Left lung (tissue), 10 donors: Measurements from ENCODE around the gene DNAJC5G. TPM values are rescaled to one million over a fixed set of nuclear protein-coding genes. Genes with fewer than 3 reads are reported as not detected.

Experiments
- ATAC-seq: fragments of 200-7000 bp; cut with Tn5 transposase; one replicate; pipeline ENCODE4 v1.9.1; 2020; ENCODE audit warnings: moderate library complexity
- DNase-seq, 4 donors: peaks; one replicate each; pipeline ENCODE4 v3.0.0-alpha.2; 2013 to 2020
- H3K27ac ChIP-seq, 2 donors: fragments of 200-600 bp; sonication (generic) in 1 of 2; one replicate each; pipeline versions ENCODE4 v1.5.0 to v1.8.0; 2020 to 2021
- H3K27me3 ChIP-seq, 2 donors: fragments of 200-600 bp; sonication (generic) in 1 of 2; one replicate each; pipeline versions ENCODE4 v1.5.0 to v1.8.0; 2020 to 2021
- H3K36me3 ChIP-seq, 2 donors: fragments of 200-600 bp; sonication (generic) in 1 of 2; one replicate each; pipeline versions ENCODE4 v1.5.0 to v1.8.0; 2020 to 2021
- H3K4me1 ChIP-seq, 2 donors: fragments of 200-600 bp; one replicate each; pipeline ENCODE4 v1.8.0; 2021
- H3K4me3 ChIP-seq, 2 donors: fragments of 200-600 bp; sonication (generic) in 1 of 2; one replicate each; pipeline versions ENCODE4 v1.5.0 to v1.8.0; 2020 to 2021; ENCODE audit warnings: mild to moderate bottlenecking in 1 of 2
- H3K9me3 ChIP-seq, 2 donors: fragments of 200-600 bp; sonication (generic) in 1 of 2; one replicate each; pipeline versions ENCODE4 v1.5.0 to v1.8.0; 2020 to 2021
- intact Hi-C, 2 donors: fragments of 100-400 bp; cut with DNase I; formaldehyde crosslinking; loops; one replicate each; pipeline versions ENCODE4 v1.11.2 to v1.14.2; 2022
- polyA plus RNA-seq, 6 donors: library from polyadenylated mRNA; unstranded; fragments of 120-200 nt; gene quantifications; one replicate each; pipeline ENCODE4 v1.2.1, GENCODE V29; 2013; ENCODE audit not compliant: insufficient read length in 6 of 6
- total RNA-seq, 2 donors: library from RNA; stranded (reverse); fragmentation: NEBNext Ultra II Directional; extraction: Animal tissue kit (Norgen Biotek cat#: 25700); gene quantifications; one replicate each; pipeline ENCODE4 v1.2.1, GENCODE V29; 2021
- TF ChIP-seq, protein P1 (sequence below), 2 donors: fragments of 200-600 bp; sonication (generic) in 1 of 2; IDR thresholded peaks; one replicate each; pipeline versions ENCODE4 v1.5.0 to v1.8.0; 2021; ENCODE audit warnings: antibody characterized with exemption in 2 of 2
- donor health status: DM: no; HTN: yes; CAD: no.
- donor health status: DM: no; HTN: no; CAD: no.

DNAJC5G gene
- total and polyA plus RNA-seq, 8 donors, result 0.19 to 0.41 (median 0.30) TPM; not detected in 2

DNA sequence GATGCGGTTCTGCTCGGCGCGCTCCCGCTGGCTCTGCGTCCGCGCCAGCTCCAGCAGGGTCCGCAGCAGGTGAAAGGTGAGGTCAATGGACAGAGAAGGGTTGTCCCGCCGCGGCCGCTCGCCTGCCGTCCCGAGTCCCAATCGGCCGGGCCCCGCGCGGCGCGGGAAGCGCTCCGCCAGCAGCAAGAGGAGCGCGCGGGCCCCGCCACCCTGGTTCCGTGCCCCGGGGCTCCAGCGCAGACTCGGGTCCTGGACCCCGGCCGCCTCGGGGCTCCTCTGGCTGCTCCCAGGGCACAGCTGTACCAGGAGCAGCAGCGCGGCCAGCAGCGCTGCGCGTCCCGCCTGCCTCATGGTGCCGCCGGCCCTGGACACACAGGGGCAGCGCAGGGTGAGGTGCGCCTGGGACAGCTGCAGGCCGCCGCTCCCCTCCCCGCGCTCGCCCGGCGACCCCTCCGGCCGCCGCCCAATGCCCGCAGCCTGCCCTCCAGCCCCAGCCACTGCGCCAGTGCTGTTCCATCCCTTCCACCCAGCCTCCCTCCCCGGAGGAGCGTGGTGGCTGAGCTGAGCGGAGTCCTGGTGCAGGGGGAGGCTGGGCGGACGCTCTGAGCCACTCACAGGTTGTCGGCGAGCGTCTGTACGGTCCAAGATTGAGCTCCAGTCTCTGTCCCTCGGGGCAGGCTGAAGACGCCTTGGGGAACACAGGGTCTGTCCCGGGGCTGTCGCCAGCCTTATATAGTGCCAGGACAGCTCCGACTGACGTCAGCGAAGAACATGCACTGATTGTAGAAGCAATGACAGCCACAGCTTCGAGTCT lies 32.5 kb downstream of the DNAJC5G start:
- Histone ChIP-seq H3K36me3 (peaks cover 0 to 42% of the 10 kb centered on the region in 2 donors), H3K9me3 (no peaks in the 10 kb centered on the region), H3K4me3 (no peak overlapping the region), H3K4me1 (peaks cover 0 to 28% of the 10 kb centered on the region in 2 donors), H3K27ac (no peak overlapping the region), H3K27me3 (peaks cover 32 to 48% of the 10 kb centered on the region in 2 donors)
- TF ChIP-seq, protein P1, sequence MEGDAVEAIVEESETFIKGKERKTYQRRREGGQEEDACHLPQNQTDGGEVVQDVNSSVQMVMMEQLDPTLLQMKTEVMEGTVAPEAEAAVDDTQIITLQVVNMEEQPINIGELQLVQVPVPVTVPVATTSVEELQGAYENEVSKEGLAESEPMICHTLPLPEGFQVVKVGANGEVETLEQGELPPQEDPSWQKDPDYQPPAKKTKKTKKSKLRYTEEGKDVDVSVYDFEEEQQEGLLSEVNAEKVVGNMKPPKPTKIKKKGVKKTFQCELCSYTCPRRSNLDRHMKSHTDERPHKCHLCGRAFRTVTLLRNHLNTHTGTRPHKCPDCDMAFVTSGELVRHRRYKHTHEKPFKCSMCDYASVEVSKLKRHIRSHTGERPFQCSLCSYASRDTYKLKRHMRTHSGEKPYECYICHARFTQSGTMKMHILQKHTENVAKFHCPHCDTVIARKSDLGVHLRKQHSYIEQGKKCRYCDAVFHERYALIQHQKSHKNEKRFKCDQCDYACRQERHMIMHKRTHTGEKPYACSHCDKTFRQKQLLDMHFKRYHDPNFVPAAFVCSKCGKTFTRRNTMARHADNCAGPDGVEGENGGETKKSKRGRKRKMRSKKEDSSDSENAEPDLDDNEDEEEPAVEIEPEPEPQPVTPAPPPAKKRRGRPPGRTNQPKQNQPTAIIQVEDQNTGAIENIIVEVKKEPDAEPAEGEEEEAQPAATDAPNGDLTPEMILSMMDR (IDR thresholded peaks at IDR 0.05), result no peak
- ATAC-seq, result peak; percentile 7
- no peak for DNase-seq
- intact Hi-C loops, result no loop called here

DNA sequence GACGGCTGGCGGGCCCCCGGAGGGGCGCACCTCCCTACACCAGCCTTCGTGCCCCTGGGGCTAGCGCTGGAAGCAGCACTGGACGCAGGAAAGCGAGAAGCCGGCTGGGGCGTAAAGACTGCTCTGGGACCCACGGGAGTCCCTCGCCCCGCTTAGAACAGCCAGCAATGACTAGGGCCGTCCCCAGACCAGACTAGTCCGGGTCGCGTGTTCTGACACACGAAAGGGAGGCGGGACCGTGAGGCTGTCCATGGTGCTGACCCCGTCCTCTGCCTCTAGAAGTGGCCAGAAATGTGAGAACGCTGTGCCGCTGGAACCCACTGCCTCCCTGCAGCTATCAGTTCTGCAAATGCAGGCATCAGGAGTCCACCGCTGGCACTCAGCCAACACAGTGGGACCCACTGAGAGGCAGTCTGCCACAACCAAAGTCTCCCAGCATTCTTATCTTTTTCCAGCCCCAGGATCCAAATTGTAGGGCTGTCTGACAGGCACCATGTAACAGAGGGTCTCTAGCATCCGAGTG lies 33.2 kb downstream of the DNAJC5G start, which contains the start of gene UCN:
TSS of gene UCN (minus strand) at position 87 of the 523 bp plus-strand sequence. CDS start 550 bp downstream, outside the sequence.
- peaks cover 0 to 21% of the 10 kb centered on the region in 2 donors for H3K4me1 ChIP-seq
- no peak within 1 kb of the TSS for H3K27ac ChIP-seq
- TF ChIP-seq, protein P1 (IDR thresholded peaks at IDR 0.05), result no peak
- peaks cover 32 to 48% of the 10 kb centered on the region in 2 donors for H3K27me3 ChIP-seq
- ATAC-seq (peak; percentile 58), DNase-seq (peak in 1 of 4 donors; percentile 46)
- H3K36me3 ChIP-seq, result peaks cover 0 to 42% of the 10 kb centered on the region in 2 donors
- no peaks in the 10 kb centered on the region for H3K9me3 ChIP-seq
- H3K4me3 ChIP-seq, result no peak within 1 kb of the TSS
- intact Hi-C loops, result no loop called here

DNA sequence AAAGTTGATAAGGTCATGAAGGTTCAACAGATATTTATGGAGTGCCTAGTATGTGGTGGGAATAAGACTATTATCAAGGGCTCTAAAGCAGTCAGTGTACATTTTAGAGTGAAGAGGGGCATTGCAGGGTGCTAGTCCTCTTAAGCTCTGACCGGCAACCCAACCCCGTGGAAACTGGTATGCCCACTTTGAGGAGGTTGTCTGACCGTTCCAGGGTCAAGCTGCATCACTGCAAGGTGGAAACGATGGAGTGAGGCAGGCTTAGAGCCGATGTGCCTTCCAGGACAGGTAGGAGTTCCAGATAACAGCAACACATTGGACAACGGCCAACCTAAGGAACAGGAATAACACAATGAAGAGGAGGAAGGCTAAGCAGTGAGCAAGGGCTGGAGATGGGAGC lies 34.4 kb downstream of the DNAJC5G start:
- H3K36me3 ChIP-seq, result peaks cover 0 to 42% of the 10 kb centered on the region in 2 donors
- no peak overlapping the region for H3K4me3 ChIP-seq
- H3K27me3 ChIP-seq, result peaks cover 32 to 44% of the 10 kb centered on the region in 2 donors
- intact Hi-C loops, result no loop called here
- TF ChIP-seq, protein P1 (IDR thresholded peaks at IDR 0.05), result no peak
- ATAC-seq (no peak), DNase-seq (no peak)
- H3K9me3 ChIP-seq, result no peaks in the 10 kb centered on the region
- H3K4me1 ChIP-seq, result peaks cover 0 to 19% of the 10 kb centered on the region in 2 donors
- no peak overlapping the region for H3K27ac ChIP-seq

DNA sequence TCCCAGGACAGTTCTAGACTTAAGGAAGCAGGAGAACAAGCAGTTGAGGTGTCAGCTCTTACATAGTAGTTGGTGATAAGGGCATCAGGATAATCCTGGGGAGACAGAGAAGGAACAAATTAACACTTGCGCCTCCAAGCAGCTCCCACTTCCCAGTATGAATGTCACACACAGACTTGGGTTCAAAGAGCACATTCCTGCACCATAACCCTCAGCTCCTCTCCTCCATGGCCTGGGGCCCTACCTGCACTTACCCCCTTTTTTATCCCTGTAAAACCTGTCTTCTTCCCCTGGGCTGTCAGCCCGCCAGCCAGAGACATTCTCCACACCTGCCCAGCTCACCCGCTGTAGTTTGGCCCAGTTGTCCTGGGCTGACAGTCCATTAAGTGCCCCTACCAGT lies 36.9 kb downstream of the DNAJC5G start:
- intact Hi-C loops, result no loop called here
- Histone ChIP-seq H3K4me3 (no peak overlapping the region), H3K27ac (no peak overlapping the region), H3K4me1 (peaks cover 0 to 9% of the 10 kb centered on the region in 2 donors), H3K27me3 (peaks cover 17 to 19% of the 10 kb centered on the region in 2 donors), H3K9me3 (no peaks in the 10 kb centered on the region), H3K36me3 (peaks cover 0 to 58% of the 10 kb centered on the region in 2 donors)
- DNase-seq (no peak), ATAC-seq (no peak)
- TF ChIP-seq, protein P1 (IDR thresholded peaks at IDR 0.05), result no peak
